ENCODE results near the gene PKN1. TPM values are rescaled to one million over a fixed set of nuclear protein-coding genes. Genes with fewer than 3 reads are reported as not detected.
A peak's percentile ranks its signal among the peaks of the same experiment; 100 is the strongest.

PKN1 gene
- total and polyA plus RNA-seq, 2 of the 4 experiments (the other 2 are of a cell fraction), result 39.1 to 41.4 TPM

DNA sequence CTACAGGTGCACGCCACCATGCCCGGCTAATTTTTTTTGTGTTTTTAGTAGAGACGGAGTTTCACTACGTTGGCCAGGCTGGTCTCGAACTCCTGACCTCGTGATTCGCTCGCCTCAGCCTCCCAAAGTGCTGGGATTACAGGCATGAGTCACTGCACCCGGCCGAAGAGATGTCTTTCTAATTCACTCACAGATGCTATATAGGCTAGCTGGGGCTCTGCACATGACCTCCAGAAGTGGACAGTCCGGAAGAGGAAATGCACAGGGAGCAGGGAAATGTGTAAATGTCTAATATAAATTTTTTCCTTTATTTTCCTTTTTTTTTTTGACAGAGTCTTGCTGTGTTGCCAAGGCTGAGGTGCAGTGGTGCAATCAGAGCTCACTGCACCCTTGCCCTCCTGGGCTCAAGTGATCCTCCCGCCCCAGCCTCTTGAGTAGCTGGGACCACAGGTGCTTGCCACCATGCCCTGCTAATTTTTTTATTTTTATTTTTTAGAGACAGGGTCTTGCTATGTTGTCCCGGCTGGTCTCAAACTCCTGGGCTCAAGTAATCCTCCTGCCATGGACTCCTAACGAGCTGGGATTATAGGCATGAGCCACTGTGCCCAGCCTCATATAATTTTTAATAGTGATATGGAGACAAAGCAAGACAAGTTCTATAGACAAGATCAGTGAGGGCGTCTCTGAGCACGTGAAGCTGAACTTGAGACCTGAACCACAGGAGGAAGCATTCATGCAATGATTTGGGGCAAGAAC, 54.4 kb downstream of the PKN1 start:
- Histone ChIP-seq H3K36me3 (ENCODE audit: control insufficient read depth, insufficient read depth, low read length) (peaks cover 19% of the 10 kb centered on the region), H3K9me1 (ENCODE audit: insufficient read depth, low read length) (no peaks in the 10 kb centered on the region), H4K8ac (ENCODE audit: low read depth in 2 of 2, low read length in 2 of 2) (no peak overlapping the region), H3K14ac (replicated peaks; ENCODE audit: low read depth, low read length) (no peak overlapping the region), H2BK120ac (ENCODE audit: low read depth, low read length) (no peak overlapping the region), H2AK9ac (replicated peaks; ENCODE audit: low read depth, low read length, poor library complexity) (no peak overlapping the region), H4K91ac (ENCODE audit: insufficient read depth, low read depth, low read length) (no peak overlapping the region), H3K4me1 (ENCODE audit: control insufficient read depth, insufficient read depth, low read length) (no peaks in the 10 kb centered on the region), H2AFZ (replicated peaks; ENCODE audit: low read length, poor library complexity) (no peak overlapping the region), H2BK20ac (ENCODE audit: low read depth, low read length) (no peak overlapping the region), H4K20me1 (ENCODE audit: insufficient read depth, low read length) (peaks cover 18% of the 10 kb centered on the region), H3K9ac (ENCODE audit: low read depth, low read length) (no peak overlapping the region), H3K27ac (ENCODE audit: insufficient read depth, low read length) (no peak overlapping the region), H3K9me3 (ENCODE audit: control insufficient read depth, insufficient read depth, low read length) (no peaks in the 10 kb centered on the region), H3K4me3 (ENCODE audit: insufficient read depth, low read depth, low read length) (no peak overlapping the region), H3K56ac (ENCODE audit: extremely low read depth, insufficient read depth, low read length) (no peak overlapping the region), H3K4ac (ENCODE audit: low read depth, low read length) (no peak overlapping the region), H3K79me1 (ENCODE audit: low read depth in 1 of 2, low read length in 2 of 2) (peaks cover 14 to 58% of the 10 kb centered on the region in 2 experiments), H3K23ac (ENCODE audit: low read depth, low read length) (no peak overlapping the region), H2BK5ac (ENCODE audit: low read depth, low read length, poor library complexity, severe bottlenecking) (no peak overlapping the region), H2AK5ac (ENCODE audit: low read depth, low read length) (no peak overlapping the region), H3K27me3 (ENCODE audit: control insufficient read depth, insufficient read depth, low read length) (no peaks in the 10 kb centered on the region), H3K18ac (ENCODE audit: low read depth, low read length) (no peak overlapping the region), H3K4me2 (ENCODE audit: low read depth, low read length) (no peak overlapping the region), H2BK15ac (ENCODE audit: low read depth, low read length) (no peak overlapping the region), H4K5ac (ENCODE audit: low read depth, low read length) (no peak overlapping the region)
- in situ Hi-C loops (cut with MboI; ENCODE audit: low sequenced_read_pairs), result no loop called here
- POLR2A ChIA-PET (ENCODE audit: unreplicated experiment), result no interaction called here
- ATAC-seq (ENCODE audit: low read depth), result peak; percentile 40; the same call in 1 of the 2 replicates
- intact Hi-C loops (cut with micrococcal nuclease), result loop anchor here (10.0 kb wide), 1 partner anchor 603 kb away; no protein-coding TSS in a partner anchor
- CTCF ChIA-PET, result interaction anchor here (1.1 to 1.2 kb wide), 2 partner anchors 9 to 18 kb away, joined by 3 to 4 read pairs; no protein-coding TSS in a partner anchor
- BruUV-seq (replicated peaks), result no TSS peak
- peak; percentile 45 for DNase-seq
- 87% methylated on average over 9 of the region's 16 CpGs; no CpG with 5 or more reads in 1 of the 2 experiments for WGBS, 2 experiments (ENCODE audit: extremely low coverage in 2 of 2, insufficient read length in 1 of 2)
- dilution Hi-C loops (cut with HindIII; ENCODE audit: low sequenced_read_pairs, unreplicated experiment), result no loop called here
- TF ChIP-seq CEBPB (IDR thresholded peaks at IDR 0.05; ENCODE audit: low read depth, low read length) (no peak), MAFK (IDR thresholded peaks at IDR 0.05; ENCODE audit: low read depth, low read length) (no peak), MXI1 (IDR thresholded peaks at IDR 0.05; ENCODE audit: borderline replicate concordance, low read depth, low read length) (no peak), SMC3 (IDR thresholded peaks at IDR 0.05; ENCODE audit: low read depth, low read length) (no peak), NFE2L2 (IDR thresholded peaks at IDR 0.05; ENCODE audit: low read depth, low read length) (no peak), MAZ (IDR thresholded peaks at IDR 0.05; ENCODE audit: borderline replicate concordance, low read depth, low read length) (no peak), RCOR1 (IDR thresholded peaks at IDR 0.05; ENCODE audit: insufficient replicate concordance, low read length) (no peak)
- TF ChIP-seq, protein P1, sequence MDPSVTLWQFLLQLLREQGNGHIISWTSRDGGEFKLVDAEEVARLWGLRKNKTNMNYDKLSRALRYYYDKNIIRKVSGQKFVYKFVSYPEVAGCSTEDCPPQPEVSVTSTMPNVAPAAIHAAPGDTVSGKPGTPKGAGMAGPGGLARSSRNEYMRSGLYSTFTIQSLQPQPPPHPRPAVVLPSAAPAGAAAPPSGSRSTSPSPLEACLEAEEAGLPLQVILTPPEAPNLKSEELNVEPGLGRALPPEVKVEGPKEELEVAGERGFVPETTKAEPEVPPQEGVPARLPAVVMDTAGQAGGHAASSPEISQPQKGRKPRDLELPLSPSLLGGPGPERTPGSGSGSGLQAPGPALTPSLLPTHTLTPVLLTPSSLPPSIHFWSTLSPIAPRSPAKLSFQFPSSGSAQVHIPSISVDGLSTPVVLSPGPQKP (IDR thresholded peaks at IDR 0.05; ENCODE audit: borderline replicate concordance, low read depth, low read length), result no peak
- TF ChIP-seq, protein P2, sequence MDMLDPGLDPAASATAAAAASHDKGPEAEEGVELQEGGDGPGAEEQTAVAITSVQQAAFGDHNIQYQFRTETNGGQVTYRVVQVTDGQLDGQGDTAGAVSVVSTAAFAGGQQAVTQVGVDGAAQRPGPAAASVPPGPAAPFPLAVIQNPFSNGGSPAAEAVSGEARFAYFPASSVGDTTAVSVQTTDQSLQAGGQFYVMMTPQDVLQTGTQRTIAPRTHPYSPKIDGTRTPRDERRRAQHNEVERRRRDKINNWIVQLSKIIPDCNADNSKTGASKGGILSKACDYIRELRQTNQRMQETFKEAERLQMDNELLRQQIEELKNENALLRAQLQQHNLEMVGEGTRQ (IDR thresholded peaks at IDR 0.05; ENCODE audit: low read depth, low read length), result no peak

Measured in IMR-90 (cell line).